GM12878 (cell line): Measurements from ENCODE around the gene CACNA2D2.

ENCODE experiments used
- JUND ChIP-seq: IDR thresholded peaks from 2 replicates; pipeline ENCODE4 v1.6.1; 2012; ENCODE audit warnings: low read depth, mild to moderate bottlenecking, low read length, improper control_type of control experiment, moderate library complexity
- RFX5 ChIP-seq: IDR thresholded peaks from 2 replicates; pipeline ENCODE4 v1.6.1; 2011; ENCODE audit warnings: low read depth, low read length, improper control_type of control experiment
- SMC3 ChIP-seq: IDR thresholded peaks from 2 replicates; pipeline ENCODE4 v1.6.1; 2011; ENCODE audit warnings: low read length, improper control_type of control experiment, borderline replicate concordance

- no peak for TF ChIP-seq JUND
- TF ChIP-seq RFX5: no peak
- TF ChIP-seq SMC3: no peak
Observed at GRCh38 chr3:50341537-50341936, 161.9 kb downstream of the CACNA2D2 start.
